GM12878 (cell line): ENCODE measurements around the gene NXN. TPM values are rescaled to one million over a fixed set of nuclear protein-coding genes. Genes with fewer than 3 reads are reported as not detected.

Experiments used
- ATAC-seq: fragments of 200-7000 bp; cut with Tn5 transposase; 3 replicates; pipeline ENCODE4 v1.9.1; 2020; ENCODE audit warnings: mild to moderate bottlenecking, moderate library complexity
- BruUV-seq: library from RNA; stranded (reverse); fragments of 400-500 nt; replicated peaks from 2 replicates; lab custom pipeline; 2021; lab: Mats Ljungman, UMichigan
- CTCF ChIA-PET: fragments of 300-600 bp; sonication (Branson Sonifier 250); formaldehyde crosslinking; extraction: SDS; loops from one replicate; lab custom pipeline; 2021; ENCODE audit warnings: inconsistent platforms; lab: Yijun Ruan, JAX
- POLR2A ChIA-PET: fragments of 350-600 bp; formaldehyde crosslinking; extraction: SDS; loops from one replicate; lab custom pipeline; 2021; ENCODE audit warnings: inconsistent platforms; lab: Charles Lee
- RAD21 ChIA-PET: fragments of 300-600 bp; sonication (Branson Sonifier 250); formaldehyde crosslinking; loops from one replicate; lab custom pipeline; 2023; ENCODE audit warnings: antibody characterized with exemption; ENCODE audit not compliant: unreplicated experiment; lab: Charles Lee
- SMC1A ChIA-PET: fragments of 300-600 bp; sonication (Branson Sonifier 250); formaldehyde crosslinking; loops from one replicate; lab custom pipeline; 2023; ENCODE audit not compliant: unreplicated experiment, uncharacterized antibody; lab: Charles Lee
- DNase-seq: peaks from one replicate; pipeline ENCODE4 v3.0.0-alpha.2; 2011; ENCODE audit warnings: low read depth, low spot score
- FAIRE-seq: peaks from 3 replicates; lab custom pipeline; 2011; peaks lifted over from hg19 to GRCh38; lab: Jason Lieb, UNC
- H2AFZ ChIP-seq: 2 replicates; pipeline ENCODE4 v1.6.0; 2011; ENCODE audit warnings: low read depth, low read length, control low read depth; ENCODE audit not compliant: control insufficient read depth
- H3K27ac ChIP-seq: 2 replicates; pipeline ENCODE4 v1.5.1; 2011; ENCODE audit warnings: control low read depth; ENCODE audit not compliant: control insufficient read depth, insufficient read depth
- H3K27me3 ChIP-seq, 2 experiments: replicated peaks in 1 of 2; 2 replicates each; pipeline versions ENCODE4 v1.6.0 to v1.6.1; 2011; ENCODE audit warnings: low read length in 1 of 2; ENCODE audit not compliant: control insufficient read depth in 2 of 2, insufficient read depth in 2 of 2
- H3K36me3 ChIP-seq, 2 experiments: 2 replicates each; pipeline ENCODE4 v1.5.1; 2011; ENCODE audit warnings: low read length in 1 of 2; ENCODE audit not compliant: control insufficient read depth in 2 of 2, insufficient read depth in 2 of 2
- H3K4me1 ChIP-seq: 2 replicates; pipeline ENCODE4 v1.6.1; 2011; ENCODE audit warnings: mild to moderate bottlenecking, low read length, moderate library complexity, mixed read lengths; ENCODE audit not compliant: control insufficient read depth, insufficient read depth
- H3K4me2 ChIP-seq: 2 replicates; pipeline ENCODE4 v1.6.0; 2011; ENCODE audit warnings: control low read depth; ENCODE audit not compliant: control insufficient read depth, insufficient read depth
- H3K4me3 ChIP-seq: fragments of 200-600 bp; sonication (generic); 2 replicates; pipeline ENCODE4 v1.5.1; 2016
- H3K79me2 ChIP-seq: 2 replicates; pipeline ENCODE4 v1.6.0; 2011; ENCODE audit warnings: low read length; ENCODE audit not compliant: control insufficient read depth, insufficient read depth
- H3K9ac ChIP-seq: 2 replicates; pipeline ENCODE4 v1.8.0; 2011; ENCODE audit warnings: low read length, control low read depth, mixed read lengths; ENCODE audit not compliant: control insufficient read depth, insufficient read depth
- H3K9me3 ChIP-seq: replicated peaks from 3 replicates; pipeline ENCODE4 v1.5.1; 2011; ENCODE audit warnings: mild to moderate bottlenecking, low read length; ENCODE audit not compliant: control insufficient read depth, insufficient read depth
- H4K20me1 ChIP-seq: 2 replicates; pipeline ENCODE4 v1.6.0; 2011; ENCODE audit not compliant: control insufficient read depth, insufficient read depth
- BCL3 ChIP-seq: IDR thresholded peaks from 2 replicates; pipeline ENCODE4 v1.6.1; 2011; ENCODE audit warnings: borderline replicate concordance, low read depth, mild to moderate bottlenecking, moderate library complexity, low read length; ENCODE audit not compliant: insufficient read depth, poor library complexity, severe bottlenecking
- MYC ChIP-seq: IDR thresholded peaks from 2 replicates; pipeline ENCODE4 v1.6.1; 2011; ENCODE audit warnings: mild to moderate bottlenecking, low read length, moderate library complexity, inconsistent platforms; ENCODE audit not compliant: insufficient read depth, insufficient replicate concordance, insufficient read length, severe bottlenecking
- RBBP5 ChIP-seq: fragments of 200-600 bp; sonication (generic); conservative IDR thresholded peaks from 2 replicates; pipeline ENCODE4 v1.6.1; 2016
- SKIL ChIP-seq: fragments of 450-650 bp; IDR thresholded peaks from 2 replicates; pipeline ENCODE4 v1.6.1; 2017; ENCODE audit warnings: mild to moderate bottlenecking, low read depth, inconsistent platforms; ENCODE audit not compliant: poor library complexity, severe bottlenecking
- SPI1 ChIP-seq: IDR thresholded peaks from 2 replicates; pipeline ENCODE4 v1.6.1; 2011; ENCODE audit warnings: low read depth, mild to moderate bottlenecking, low read length, moderate library complexity, borderline replicate concordance; ENCODE audit not compliant: insufficient read depth
- SREBF1 ChIP-seq: IDR thresholded peaks from 2 replicates; pipeline ENCODE4 v1.6.1; 2012; ENCODE audit warnings: mild to moderate bottlenecking, low read length
- SRF ChIP-seq, 2 experiments: IDR thresholded peaks; 2 replicates each; pipeline ENCODE4 v1.6.1; 2011; ENCODE audit warnings: low read depth in 2 of 2, low read length in 2 of 2, mild to moderate bottlenecking in 1 of 2, moderate library complexity in 1 of 2
- ZNF24 ChIP-seq: fragments of 450-650 bp; IDR thresholded peaks from 2 replicates; pipeline ENCODE4 v1.6.1; 2017; ENCODE audit warnings: antibody characterized with exemption, mild to moderate bottlenecking
- WGBS: methylation state at CpG from one replicate; pipeline ENCODE4 v1.1.6; 2016; ENCODE audit warnings: low lambda C conversion rate; ENCODE audit not compliant: insufficient replicate concordance, insufficient coverage; ENCODE audit errors: missing lambda C conversion rate; 5-methylcytosine and 5-hydroxymethylcytosine counted together
- in situ Hi-C: fragments of 300-500 bp; cut with MboI; formaldehyde crosslinking; loops from 9 replicates; pipeline ENCODE4 v1.14.3; 2018; ENCODE audit warnings: mixed read lengths
- intact Hi-C: fragments of 100-400 bp; cut with micrococcal nuclease; formaldehyde crosslinking; loops from one replicate; pipeline ENCODE4 v1.14.2; 2022; ENCODE audit not compliant: unreplicated experiment
- polyA plus RNA-seq, 11 experiments: library from polyadenylated mRNA; depleted of rRNA in 4 of 11; unstranded in 6 of 11; stranded (reverse) in 5 of 11; fragments of >200 nt; fragmentation: Nextera tagmentation in 4 of 11; fragmentation: Illumina TruSeq in 1 of 11; extraction: Ambion mirVana in 4 of 11; extraction: Trizol in 1 of 11; gene quantifications; 1 replicate in 1 of 11; 2 replicates in 10 of 11; pipeline versions ENCODE4 v1.2.1 to v1.2.3, GENCODE V29; 2011 to 2016; ENCODE audit warnings: inconsistent platforms in 2 of 11, missing spikeins in 2 of 11, low read depth in 1 of 11
- total RNA-seq, 4 experiments: library from RNA; depleted of rRNA in 3 of 4; stranded (reverse); fragments of >200 nt in 3 of 4; fragmentation: Illumina TruSeq in 1 of 4; extraction: Trizol in 1 of 4; gene quantifications; 2 replicates each; pipeline versions ENCODE4 v1.2.1 to v1.2.3, GENCODE V29; 2013 to 2021
- TF ChIP-seq, protein P1 (sequence below): fragments of 450-650 bp; IDR thresholded peaks from 2 replicates; pipeline ENCODE4 v1.6.1; 2016; ENCODE audit warnings: mild to moderate bottlenecking
- TF ChIP-seq, protein P2 (sequence below): fragments of 150-350 bp; IDR thresholded peaks from 2 replicates; pipeline ENCODE4 v1.6.1; 2016; ENCODE audit warnings: low read depth, low read length

The NXN gene
- total and polyA plus RNA-seq, 10 of the 15 experiments (the other 5 are each of a cell fraction or from before 2014, with no cell fraction given) = 0.04 to 1.2 (median 0.30) TPM

DNA sequence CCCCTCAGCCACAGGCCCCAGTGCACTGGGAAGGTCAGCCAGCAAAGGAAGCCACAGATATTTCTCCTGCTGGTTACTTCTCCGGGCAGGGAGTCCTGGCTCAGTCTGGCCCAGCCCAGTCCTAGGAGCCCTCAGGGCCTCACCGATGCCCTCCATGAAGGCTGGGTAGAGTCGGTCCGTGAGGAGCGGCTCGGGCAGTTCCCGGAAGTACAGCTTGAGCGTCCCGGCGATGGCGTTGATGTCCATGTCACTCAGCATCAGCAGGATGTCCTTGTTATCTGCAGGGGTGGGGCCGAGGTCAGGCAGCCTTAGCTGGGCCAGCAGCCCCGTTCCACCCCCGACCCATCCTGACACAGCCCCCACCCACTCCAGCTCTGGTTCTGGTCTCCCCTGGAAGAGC is 31.0 kb upstream of the NXN start (continued):
- TF ChIP-seq, protein P1, sequence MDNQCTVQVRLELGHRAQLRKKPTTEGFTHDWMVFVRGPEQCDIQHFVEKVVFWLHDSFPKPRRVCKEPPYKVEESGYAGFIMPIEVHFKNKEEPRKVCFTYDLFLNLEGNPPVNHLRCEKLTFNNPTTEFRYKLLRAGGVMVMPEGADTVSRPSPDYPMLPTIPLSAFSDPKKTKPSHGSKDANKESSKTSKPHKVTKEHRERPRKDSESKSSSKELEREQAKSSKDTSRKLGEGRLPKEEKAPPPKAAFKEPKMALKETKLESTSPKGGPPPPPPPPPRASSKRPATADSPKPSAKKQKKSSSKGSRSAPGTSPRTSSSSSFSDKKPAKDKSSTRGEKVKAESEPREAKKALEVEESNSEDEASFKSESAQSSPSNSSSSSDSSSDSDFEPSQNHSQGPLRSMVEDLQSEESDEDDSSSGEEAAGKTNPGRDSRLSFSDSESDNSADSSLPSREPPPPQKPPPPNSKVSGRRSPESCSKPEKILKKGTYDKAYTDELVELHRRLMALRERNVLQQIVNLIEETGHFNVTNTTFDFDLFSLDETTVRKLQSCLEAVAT = no peak
- no peak for TF ChIP-seq SKIL
- TF ChIP-seq RBBP5 = no peak
- no peak for TF ChIP-seq SPI1
- no peak for TF ChIP-seq MYC

DNA sequence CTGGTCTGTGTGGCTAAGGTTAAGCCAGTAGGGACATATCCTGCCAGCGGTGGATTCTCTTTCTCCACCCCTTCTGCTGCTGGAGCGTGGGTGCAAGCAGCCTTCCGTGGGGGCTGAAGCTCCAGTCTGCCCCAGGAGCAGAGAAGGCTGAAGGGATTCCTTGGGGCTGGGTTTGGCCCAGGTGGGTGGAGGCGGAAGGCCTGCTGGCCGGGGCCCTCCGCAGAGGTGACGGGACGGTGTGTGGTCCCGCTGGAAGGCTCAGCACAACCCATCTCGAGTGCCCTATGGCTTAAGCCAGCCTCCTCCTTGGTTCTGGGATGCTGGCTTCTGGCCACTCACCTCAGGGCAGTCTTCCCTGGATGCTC is 30.5 kb upstream of the NXN start:
- peaks cover 14 to 39% of the 10 kb centered on the region in 2 experiments for H3K36me3 ChIP-seq
- ChIA-PET SMC1A (no interaction called here), POLR2A (no interaction called here), CTCF (no interaction called here), RAD21 (no interaction called here)
- H3K4me3 ChIP-seq = no peak overlapping the region
- no peak overlapping the region for H3K4me2 ChIP-seq
- intact Hi-C loops (no loop called here), in situ Hi-C loops (no loop called here)
- DNase-seq (no peak), ATAC-seq (no peak), FAIRE-seq (no peak)
- no peaks in the 10 kb centered on the region for H3K79me2 ChIP-seq
- no peaks in the 10 kb centered on the region for H3K27me3 ChIP-seq
- BruUV-seq = no TSS peak
- no peak overlapping the region for H3K9ac ChIP-seq
- H3K4me1 ChIP-seq = no peaks in the 10 kb centered on the region
- WGBS = 87% methylated on average over 10 of the region's 10 CpGs
- no peak overlapping the region for H2AFZ ChIP-seq
- no peaks in the 10 kb centered on the region for H3K9me3 ChIP-seq
- no peak overlapping the region for H3K27ac ChIP-seq
- H4K20me1 ChIP-seq = no peaks in the 10 kb centered on the region
- TF ChIP-seq, protein P2, sequence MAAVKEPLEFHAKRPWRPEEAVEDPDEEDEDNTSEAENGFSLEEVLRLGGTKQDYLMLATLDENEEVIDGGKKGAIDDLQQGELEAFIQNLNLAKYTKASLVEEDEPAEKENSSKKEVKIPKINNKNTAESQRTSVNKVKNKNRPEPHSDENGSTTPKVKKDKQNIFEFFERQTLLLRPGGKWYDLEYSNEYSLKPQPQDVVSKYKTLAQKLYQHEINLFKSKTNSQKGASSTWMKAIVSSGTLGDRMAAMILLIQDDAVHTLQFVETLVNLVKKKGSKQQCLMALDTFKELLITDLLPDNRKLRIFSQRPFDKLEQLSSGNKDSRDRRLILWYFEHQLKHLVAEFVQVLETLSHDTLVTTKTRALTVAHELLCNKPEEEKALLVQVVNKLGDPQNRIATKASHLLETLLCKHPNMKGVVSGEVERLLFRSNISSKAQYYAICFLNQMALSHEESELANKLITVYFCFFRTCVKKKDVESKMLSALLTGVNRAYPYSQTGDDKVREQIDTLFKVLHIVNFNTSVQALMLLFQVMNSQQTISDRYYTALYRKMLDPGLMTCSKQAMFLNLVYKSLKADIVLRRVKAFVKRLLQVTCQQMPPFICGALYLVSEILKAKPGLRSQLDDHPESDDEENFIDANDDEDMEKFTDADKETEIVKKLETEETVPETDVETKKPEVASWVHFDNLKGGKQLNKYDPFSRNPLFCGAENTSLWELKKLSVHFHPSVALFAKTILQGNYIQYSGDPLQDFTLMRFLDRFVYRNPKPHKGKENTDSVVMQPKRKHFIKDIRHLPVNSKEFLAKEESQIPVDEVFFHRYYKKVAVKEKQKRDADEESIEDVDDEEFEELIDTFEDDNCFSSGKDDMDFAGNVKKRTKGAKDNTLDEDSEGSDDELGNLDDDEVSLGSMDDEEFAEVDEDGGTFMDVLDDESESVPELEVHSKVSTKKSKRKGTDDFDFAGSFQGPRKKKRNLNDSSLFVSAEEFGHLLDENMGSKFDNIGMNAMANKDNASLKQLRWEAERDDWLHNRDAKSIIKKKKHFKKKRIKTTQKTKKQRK = no peak
- no peak for TF ChIP-seq ZNF24
- TF ChIP-seq SREBF1 = no peak
- no peak for TF ChIP-seq SRF (IDR thresholded peaks at IDR 0.05; ENCODE audit: low read depth in 2 of 2, low read length in 2 of 2)
- TF ChIP-seq BCL3 = no peak
